OCI-M2 (cell line): ENCODE measurements around the gene TUBA3D.
"Not testable (repeated sequence)": the region's sequence is repeated elsewhere in the genome, so short reads cannot be mapped to it uniquely, and the experiment has no call there.

Source experiments
- DNase-seq: peaks from one replicate; lab custom pipeline; 2025; ENCODE audit not compliant: unreplicated experiment; lab: John Stamatoyannopoulos, UW

Gene TUBA3D

GRCh38 chr2:131531547-131532185 is 55.7 kb downstream of the TUBA3D start:
- not testable (repeated sequence) for DNase-seq
